Activated CD8-positive, alpha-beta T cell treated with anti-CD3 and anti-CD28 coated beads for 36 hours (primary cell): Measurements from ENCODE around the gene DSN1. TPM values are rescaled to one million over a fixed set of nuclear protein-coding genes. Genes with fewer than 3 reads are reported as not detected.

Experiments used
- ATAC-seq: fragments of 200-7000 bp; cut with Tn5 transposase; one replicate; pipeline ENCODE4 v1.10.0; 2021; ENCODE audit warnings: mild to moderate bottlenecking, moderate library complexity
- CTCF ChIA-PET: fragments of 350-600 bp; sonication (Branson Sonifier 250); formaldehyde crosslinking; loops from one replicate; lab custom pipeline; 2021; ENCODE audit warnings: antibody characterized with exemption; lab: Charles Lee
- POLR2A ChIA-PET: fragments of 350-600 bp; sonication (Branson Sonifier 250); formaldehyde crosslinking; loops from one replicate; lab custom pipeline; 2021; ENCODE audit warnings: antibody characterized with exemption; lab: Charles Lee
- DNase-seq: peaks from one replicate; pipeline ENCODE4 v3.0.0-alpha.2; 2020
- H3K27ac Mint-ChIP-seq: one replicate; pipeline ENCODE4 v1.8.0; 2021; ENCODE audit warnings: mild to moderate bottlenecking, mixed read lengths
- H3K27me3 Mint-ChIP-seq: one replicate; pipeline ENCODE4 v1.8.0; 2021; ENCODE audit warnings: mixed read lengths
- H3K36me3 Mint-ChIP-seq: one replicate; pipeline ENCODE4 v1.8.0; 2021; ENCODE audit warnings: low read depth, mixed read lengths
- H3K4me1 Mint-ChIP-seq: one replicate; pipeline ENCODE4 v1.8.0; 2021; ENCODE audit warnings: low read depth, mixed read lengths
- H3K4me3 Mint-ChIP-seq: one replicate; pipeline ENCODE4 v1.8.0; 2021; ENCODE audit warnings: mild to moderate bottlenecking, moderate library complexity, mixed read lengths
- H3K9me3 Mint-ChIP-seq: one replicate; pipeline ENCODE4 v1.8.0; 2021; ENCODE audit warnings: mixed read lengths
- CTCF ChIP-seq: fragments of 200-600 bp; IDR thresholded peaks from one replicate; pipeline ENCODE4 v1.8.0; 2022; ENCODE audit warnings: antibody characterized with exemption, mild to moderate bottlenecking
- intact Hi-C: fragments of 100-400 bp; cut with micrococcal nuclease; formaldehyde crosslinking; loops from one replicate; pipeline ENCODE4 v1.10.0; 2022
- total RNA-seq, 2 experiments: library from RNA; stranded (reverse); gene quantifications; one replicate each; pipeline ENCODE4 v1.2.3, GENCODE V29; 2021

Gene DSN1
- total RNA-seq, 2 experiments from 2014 or later = 21.6 to 23.9 TPM

- DNase-seq (no peak), ATAC-seq (no peak)
- no peak for TF ChIP-seq CTCF
- Mint-ChIP-seq H3K27me3 (no peaks in the 10 kb centered on the region), H3K27ac (no peak overlapping the region), H3K4me3 (no peak overlapping the region), H3K9me3 (no peaks in the 10 kb centered on the region), H3K4me1 (no peaks in the 10 kb centered on the region), H3K36me3 (no peaks in the 10 kb centered on the region)
- intact Hi-C loops = no loop called here
- ChIA-PET POLR2A (no interaction called here), CTCF (interaction anchor here (1.0 to 2.1 kb wide), 2 partner anchors 10 to 11 kb away, joined by 3 to 17 read pairs; no protein-coding TSS in a partner anchor)
Measured at GRCh38 chr20:36819659-36820058, 46.1 kb upstream of the DSN1 start.

- H3K4me1 Mint-ChIP-seq = no peaks in the 10 kb centered on the region
- DNase-seq (no peak), ATAC-seq (no peak)
- no peaks in the 10 kb centered on the region for H3K36me3 Mint-ChIP-seq
- no peaks in the 10 kb centered on the region for H3K9me3 Mint-ChIP-seq
- intact Hi-C loops = no loop called here
- H3K27me3 Mint-ChIP-seq = no peaks in the 10 kb centered on the region
- no peak overlapping the region for H3K27ac Mint-ChIP-seq
- no peak overlapping the region for H3K4me3 Mint-ChIP-seq
- ChIA-PET CTCF (interaction anchor here (1.0 to 2.1 kb wide), 3 partner anchors 9 to 18 kb away, joined by 3 to 17 read pairs (median 3); no protein-coding TSS in a partner anchor), POLR2A (no interaction called here)
- TF ChIP-seq CTCF = no peak
Measured at GRCh38 chr20:36818861-36819260, 45.3 kb upstream of the DSN1 start.

GRCh38 chr20:36818185-36818584 is 44.6 kb upstream of the DSN1 start:
- H3K4me3 Mint-ChIP-seq = no peak overlapping the region
- ChIA-PET CTCF (interaction anchor here (0.8 to 2.1 kb wide), 3 partner anchors 10 to 18 kb away, joined by 3 to 17 read pairs (median 4); no protein-coding TSS in a partner anchor), POLR2A (no interaction called here)
- H3K9me3 Mint-ChIP-seq = no peaks in the 10 kb centered on the region
- no peak for ATAC-seq
- H3K27me3 Mint-ChIP-seq = no peaks in the 10 kb centered on the region
- no peak overlapping the region for H3K27ac Mint-ChIP-seq
- H3K36me3 Mint-ChIP-seq = no peaks in the 10 kb centered on the region
- DNase-seq = no peak
- TF ChIP-seq CTCF = no peak
- intact Hi-C loops = no loop called here
- H3K4me1 Mint-ChIP-seq = no peaks in the 10 kb centered on the region

GRCh38 chr20:36817496-36817895 is 43.9 kb upstream of the DSN1 start:
- DNase-seq (no peak), ATAC-seq (no peak)
- Mint-ChIP-seq H3K27ac (no peak overlapping the region), H3K9me3 (no peaks in the 10 kb centered on the region), H3K36me3 (no peaks in the 10 kb centered on the region), H3K4me1 (no peaks in the 10 kb centered on the region), H3K4me3 (no peak overlapping the region), H3K27me3 (no peaks in the 10 kb centered on the region)
- no peak for TF ChIP-seq CTCF
- intact Hi-C loops = no loop called here
- POLR2A ChIA-PET = no interaction called here
- CTCF ChIA-PET = interaction anchor here (0.8 kb wide), 1 partner anchor 9 kb away, joined by 4 read pairs; no protein-coding TSS in a partner anchor

GRCh38 chr20:36815454-36816091 is 42.0 kb upstream of the DSN1 start:
- H3K9me3 Mint-ChIP-seq = no peaks in the 10 kb centered on the region
- ATAC-seq = no peak
- H3K27me3 Mint-ChIP-seq = no peaks in the 10 kb centered on the region
- intact Hi-C loops = no loop called here
- POLR2A ChIA-PET = no interaction called here
- no peak overlapping the region for H3K4me3 Mint-ChIP-seq
- H3K4me1 Mint-ChIP-seq = no peaks in the 10 kb centered on the region
- H3K27ac Mint-ChIP-seq = no peak overlapping the region
- no peak for DNase-seq
- no peaks in the 10 kb centered on the region for H3K36me3 Mint-ChIP-seq
- no peak for TF ChIP-seq CTCF
- CTCF ChIA-PET = interaction anchor here (0.7 to 1.5 kb wide), 3 partner anchors 12 to 71 kb away, joined by 3 read pairs; no protein-coding TSS in a partner anchor
